Measurements from ENCODE around the gene PSMD12. TPM values are rescaled to one million over a fixed set of nuclear protein-coding genes. Genes with fewer than 3 reads are reported as not detected.
"Not testable (repeated sequence)": the region's sequence is repeated elsewhere in the genome, so short reads cannot be mapped to it uniquely, and the experiment has no call there.

PSMD12 gene
- total RNA-seq, 1 donor, result 32.4 TPM

DNA sequence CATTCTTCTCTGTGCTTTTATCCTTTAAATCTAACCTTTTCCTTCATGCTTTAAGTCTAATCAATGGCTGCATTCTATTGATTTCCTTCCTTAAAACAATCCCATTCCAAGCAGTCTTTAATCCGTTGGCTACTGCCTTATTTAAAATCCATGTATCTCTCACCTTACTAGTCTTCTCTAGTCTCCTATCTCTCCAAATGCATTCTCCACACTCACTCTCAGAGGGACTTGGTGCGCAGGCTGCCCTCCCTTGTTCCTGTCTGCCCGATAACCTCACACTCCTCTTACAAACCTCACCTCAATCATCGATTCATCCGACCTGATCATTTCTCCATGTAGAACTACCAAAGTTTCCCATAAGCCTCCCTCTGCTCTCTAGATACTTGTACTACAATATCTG, 23.1 kb downstream of the PSMD12 start:
- TF ChIP-seq, protein P1, sequence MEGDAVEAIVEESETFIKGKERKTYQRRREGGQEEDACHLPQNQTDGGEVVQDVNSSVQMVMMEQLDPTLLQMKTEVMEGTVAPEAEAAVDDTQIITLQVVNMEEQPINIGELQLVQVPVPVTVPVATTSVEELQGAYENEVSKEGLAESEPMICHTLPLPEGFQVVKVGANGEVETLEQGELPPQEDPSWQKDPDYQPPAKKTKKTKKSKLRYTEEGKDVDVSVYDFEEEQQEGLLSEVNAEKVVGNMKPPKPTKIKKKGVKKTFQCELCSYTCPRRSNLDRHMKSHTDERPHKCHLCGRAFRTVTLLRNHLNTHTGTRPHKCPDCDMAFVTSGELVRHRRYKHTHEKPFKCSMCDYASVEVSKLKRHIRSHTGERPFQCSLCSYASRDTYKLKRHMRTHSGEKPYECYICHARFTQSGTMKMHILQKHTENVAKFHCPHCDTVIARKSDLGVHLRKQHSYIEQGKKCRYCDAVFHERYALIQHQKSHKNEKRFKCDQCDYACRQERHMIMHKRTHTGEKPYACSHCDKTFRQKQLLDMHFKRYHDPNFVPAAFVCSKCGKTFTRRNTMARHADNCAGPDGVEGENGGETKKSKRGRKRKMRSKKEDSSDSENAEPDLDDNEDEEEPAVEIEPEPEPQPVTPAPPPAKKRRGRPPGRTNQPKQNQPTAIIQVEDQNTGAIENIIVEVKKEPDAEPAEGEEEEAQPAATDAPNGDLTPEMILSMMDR (IDR thresholded peaks at IDR 0.05; ENCODE audit: insufficient read depth, low read depth, low read length), result no peak
- no peak overlapping the region for H3K4me3 ChIP-seq (ENCODE audit: low read depth, low read length)
- DNase-seq (ENCODE audit: low read depth), result no peak

DNA sequence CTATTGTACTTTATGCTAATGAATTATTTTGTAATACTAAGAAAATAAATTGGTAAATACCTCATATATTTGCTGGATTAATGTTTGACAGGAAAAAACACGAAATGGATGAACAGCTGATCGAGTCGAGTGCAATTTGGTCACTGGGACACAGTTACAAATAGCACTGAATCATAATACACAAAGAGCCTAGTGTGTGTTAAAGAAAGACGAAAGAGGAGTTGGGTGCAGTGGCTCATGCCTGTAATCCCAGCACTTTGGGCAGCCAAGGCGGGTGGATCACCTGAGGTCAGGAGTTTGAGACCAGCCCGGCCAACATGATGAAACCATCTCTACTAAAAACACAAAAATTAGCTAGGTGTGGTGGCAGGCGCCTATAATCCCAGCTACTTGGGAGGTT, 28.0 kb downstream of the PSMD12 start:
- not testable (repeated sequence) for DNase-seq (ENCODE audit: low read depth); H3K4me3 ChIP-seq (ENCODE audit: low read depth, low read length)

DNA sequence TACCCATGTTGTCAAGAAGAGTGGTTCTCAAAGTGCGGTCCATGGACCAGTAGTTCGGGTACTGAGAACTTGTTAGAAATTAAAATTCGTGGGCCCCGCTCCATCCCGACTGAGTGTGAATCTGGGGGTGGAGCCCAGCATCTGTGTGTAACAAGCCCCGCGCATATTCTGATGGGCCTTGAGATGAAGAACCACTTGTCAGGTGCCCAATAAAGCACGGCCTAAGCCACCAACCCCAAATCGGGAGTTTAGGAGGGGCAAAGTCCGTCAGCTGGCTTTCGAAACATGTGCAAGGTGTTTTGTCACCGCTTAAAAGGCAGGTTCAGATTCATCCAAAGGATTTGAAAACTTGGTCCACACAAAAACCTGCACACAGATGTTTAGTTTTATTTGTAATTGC, 29.5 kb downstream of the PSMD12 start:
- DNase-seq (ENCODE audit: low read depth), result no peak
- TF ChIP-seq, protein P1 (IDR thresholded peaks at IDR 0.05; ENCODE audit: insufficient read depth, low read depth, low read length), result no peak
- no peak overlapping the region for H3K4me3 ChIP-seq (ENCODE audit: low read depth, low read length)

DNA sequence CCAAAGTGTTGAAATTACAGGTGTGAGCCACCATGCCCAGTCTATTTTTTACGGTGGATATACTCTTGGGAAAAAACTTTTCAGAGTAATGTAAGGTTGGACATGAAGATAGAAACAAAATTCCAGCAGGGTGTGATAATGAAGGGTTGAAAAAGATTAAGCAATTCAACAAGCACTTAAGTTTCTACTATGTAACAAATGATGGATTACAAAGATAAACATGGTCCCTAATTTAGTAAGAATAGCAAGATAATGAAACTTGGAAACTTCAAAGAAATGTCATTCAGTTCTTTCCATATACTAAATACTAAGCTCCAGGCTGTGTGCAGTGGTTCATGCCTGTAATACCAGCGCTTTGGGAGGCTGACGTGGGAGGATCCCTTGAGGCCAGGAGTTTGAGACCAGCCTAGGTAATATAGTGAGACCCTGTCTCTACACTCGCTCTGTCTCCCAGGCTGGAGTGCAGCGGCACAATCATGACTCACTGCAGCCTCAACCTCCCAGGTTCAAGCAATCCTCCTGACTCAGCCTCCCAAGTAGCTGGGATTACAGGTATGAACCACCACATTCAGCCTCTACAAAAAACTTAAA, 31.0 kb downstream of the PSMD12 start:
- no peak for DNase-seq (ENCODE audit: low read depth)
- no peak overlapping the region for H3K4me3 ChIP-seq (ENCODE audit: low read depth, low read length)
- TF ChIP-seq, protein P1 (IDR thresholded peaks at IDR 0.05; ENCODE audit: insufficient read depth, low read depth, low read length), result no peak

DNA sequence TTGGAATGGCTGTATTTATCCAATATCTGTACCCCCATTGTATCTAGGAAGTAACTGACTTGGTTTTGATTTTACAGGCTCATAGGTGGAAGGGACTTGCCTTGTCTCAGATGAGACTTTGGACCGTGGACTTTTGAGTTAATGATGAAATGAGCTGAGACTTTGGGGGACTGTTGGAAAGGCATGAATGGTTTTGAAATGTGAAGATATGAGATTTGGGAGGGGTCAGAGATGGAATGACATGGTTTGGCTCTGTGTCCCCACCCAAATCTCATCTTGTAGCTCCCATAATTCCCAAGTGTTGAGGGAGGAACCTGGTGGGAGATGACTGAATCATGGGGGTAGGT, 34.2 kb downstream of the PSMD12 start:
- H3K4me3 ChIP-seq (ENCODE audit: low read depth, low read length); DNase-seq (ENCODE audit: low read depth): not testable (repeated sequence)

DNA sequence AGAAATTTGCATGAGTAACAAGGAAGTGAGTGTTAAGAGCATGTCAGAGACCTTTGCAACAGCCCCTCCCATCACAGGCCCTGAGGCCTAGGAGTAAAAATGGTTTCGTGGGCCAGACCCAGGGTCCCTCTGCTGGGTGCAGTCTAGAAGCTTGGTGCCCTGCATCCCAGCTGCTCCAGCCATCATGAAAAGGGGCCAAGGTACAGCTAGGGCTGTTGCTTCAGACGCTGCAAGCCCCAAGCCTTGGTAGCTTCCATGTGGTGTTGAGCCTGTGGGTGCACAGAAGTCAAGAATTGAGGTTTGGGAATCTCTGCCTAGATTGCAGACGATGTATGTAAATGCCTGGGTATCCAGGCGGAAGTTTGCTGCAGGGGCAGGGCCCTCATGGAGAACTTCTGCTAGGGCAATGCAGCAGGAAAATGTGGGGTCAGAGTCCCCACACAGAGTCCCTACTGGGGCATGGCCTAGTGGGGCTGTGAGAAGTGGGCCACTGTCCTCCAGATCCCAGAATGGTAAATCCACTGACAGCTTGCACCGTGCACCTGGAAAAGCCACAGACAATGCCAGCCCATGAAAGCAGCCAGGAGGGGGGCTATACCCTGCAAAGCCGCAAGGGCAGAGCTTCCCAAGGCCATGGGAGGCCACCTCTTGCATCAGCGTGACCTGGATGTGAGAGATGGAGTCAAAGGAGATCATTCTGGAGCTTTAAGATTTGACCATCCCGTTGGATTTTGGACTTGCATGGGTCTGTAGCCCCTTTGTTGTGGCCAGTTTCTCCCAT, 34.8 kb downstream of the PSMD12 start:
- not testable (repeated sequence) for H3K4me3 ChIP-seq (ENCODE audit: low read depth, low read length); DNase-seq (ENCODE audit: low read depth)

DNA sequence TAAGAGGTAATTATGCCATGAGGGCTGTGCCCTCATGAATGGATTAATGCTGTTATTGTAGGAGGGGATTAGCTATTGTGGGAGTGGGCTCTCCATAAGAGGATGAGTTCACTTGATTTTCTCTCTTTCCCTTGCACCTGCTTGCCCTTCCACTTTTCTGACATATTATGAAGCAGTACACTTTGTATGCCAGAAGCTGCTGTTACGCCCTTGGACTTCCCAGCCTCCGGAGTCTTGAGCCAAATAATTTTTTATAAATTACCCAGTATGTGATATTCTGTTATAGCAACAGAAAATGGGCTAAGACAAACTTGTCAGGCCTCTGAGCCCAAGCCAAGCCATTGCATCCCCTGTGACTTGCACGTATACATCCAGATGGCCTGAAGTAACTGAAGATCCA, 38.4 kb downstream of the PSMD12 start:
- no peak overlapping the region for H3K4me3 ChIP-seq (ENCODE audit: low read depth, low read length)
- TF ChIP-seq, protein P1 (IDR thresholded peaks at IDR 0.05; ENCODE audit: insufficient read depth, low read depth, low read length), result no peak
- no peak for DNase-seq (ENCODE audit: low read depth)

DNA sequence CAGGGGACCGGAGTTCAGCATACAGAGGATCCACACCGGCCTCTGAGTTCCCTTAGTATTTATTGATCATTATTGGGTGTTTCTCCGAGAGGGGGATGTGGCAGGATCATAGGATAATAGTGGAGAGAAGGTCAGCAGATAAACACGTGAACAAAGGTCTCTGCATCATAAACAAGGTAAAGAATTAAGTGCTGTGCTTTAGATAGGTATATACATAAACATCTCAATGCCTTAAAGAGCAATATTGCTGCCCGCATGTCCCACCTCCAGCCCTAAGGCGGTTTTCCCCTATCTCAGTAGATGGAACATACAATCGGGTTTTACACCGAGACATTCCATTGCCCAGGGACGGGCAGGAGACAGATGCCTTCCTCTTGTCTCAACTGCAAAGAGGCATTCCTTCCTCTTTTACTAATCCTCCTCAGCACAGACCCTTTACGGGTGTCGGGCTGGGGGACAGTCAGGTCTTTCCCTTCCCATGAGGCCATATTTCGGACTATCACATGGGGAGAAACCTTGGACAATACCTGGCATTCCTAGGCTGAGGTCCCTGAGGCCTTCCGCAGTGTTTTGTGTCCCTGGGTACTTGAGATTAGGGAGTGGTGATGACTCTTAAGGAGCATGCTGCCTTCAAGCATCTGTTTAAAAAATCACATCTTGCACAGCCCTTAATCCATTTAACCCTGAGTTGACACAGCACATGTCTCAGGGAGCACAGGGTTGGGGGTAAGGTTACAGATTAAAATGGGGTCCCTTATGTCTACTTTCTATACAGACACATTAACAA, 39.2 kb downstream of the PSMD12 start:
- DNase-seq (ENCODE audit: low read depth); H3K4me3 ChIP-seq (ENCODE audit: low read depth, low read length): not testable (repeated sequence)

DNA sequence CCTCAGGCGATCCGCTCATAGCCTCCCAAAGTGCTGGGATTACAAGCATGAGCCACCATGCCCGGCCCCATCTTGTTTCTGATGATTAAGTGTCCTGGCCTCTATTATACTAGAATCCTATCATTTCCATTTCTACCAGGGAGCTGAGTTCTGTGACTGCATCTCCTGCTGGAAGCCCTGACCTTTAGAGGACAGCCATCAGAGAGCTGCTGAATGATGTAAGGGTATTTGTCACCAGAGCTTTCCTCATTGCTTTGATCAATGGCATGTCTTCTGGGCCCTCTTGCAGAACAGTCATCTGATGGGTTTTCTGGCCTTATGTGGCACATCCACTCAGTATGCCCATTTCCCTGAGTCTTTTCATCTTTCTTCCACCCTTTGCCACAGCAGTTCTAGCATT, 39.9 kb downstream of the PSMD12 start:
- no peak overlapping the region for H3K4me3 ChIP-seq (ENCODE audit: low read depth, low read length)
- DNase-seq (ENCODE audit: low read depth), result no peak
- TF ChIP-seq, protein P1 (IDR thresholded peaks at IDR 0.05; ENCODE audit: insufficient read depth, low read depth, low read length), result no peak
